ENCODE measurements around the gene IL1R2. TPM values are rescaled to one million over a fixed set of nuclear protein-coding genes. Genes with fewer than 3 reads are reported as not detected.

IL1R2 gene
- total and polyA plus RNA-seq, 2 of the 13 experiments (the other 11 are each of a cell fraction or from before 2014, with no cell fraction given), result 3.6 to 7.3 TPM

GRCh38 chr2:102060792-102061191 lies 69.0 kb downstream of the IL1R2 start:
- no peak overlapping the region for H2AFZ ChIP-seq (ENCODE audit: low read length)
- CTCF ChIA-PET (ENCODE audit: low intra/inter-chr PET ratio, low total read pairs), result no interaction called here
- 84% methylated on average over 4 of the region's 4 CpGs for WGBS (ENCODE audit: low lambda C conversion rate)

More at GRCh38 chr2:102060792-102061191, 69.0 kb downstream of the IL1R2 start:
- Histone ChIP-seq H3K9ac (ENCODE audit: insufficient read depth, low read depth, low read length) (no peak overlapping the region), H3K9me3 (ENCODE audit: low read length) (peaks cover 13% of the 10 kb centered on the region), H3K27me3 (ENCODE audit: control insufficient read depth in 1 of 2, insufficient read depth in 2 of 2, low read length in 2 of 2) (no peaks in the 10 kb centered on the region), H4K20me1 (ENCODE audit: insufficient read depth, low read length) (no peaks in the 10 kb centered on the region), H3K79me2 (ENCODE audit: insufficient read depth, low read length) (no peaks in the 10 kb centered on the region), H3K4me2 (ENCODE audit: low read depth, low read length) (no peak overlapping the region), H3K4me3 (replicated peaks in 1 of 3; ENCODE audit: insufficient read depth in 1 of 3, low read depth in 2 of 3, low read length in 3 of 3) (no peak overlapping the region), H3K27ac (ENCODE audit: extremely low read length, insufficient read depth, low read length) (no peak overlapping the region), H3K36me3 (replicated peaks in 1 of 2; ENCODE audit: control insufficient read depth in 1 of 2, insufficient read depth in 2 of 2, low read length in 2 of 2) (no peaks in the 10 kb centered on the region), H3K4me1 (ENCODE audit: insufficient read depth, low read length) (peaks cover 97% of the 10 kb centered on the region)
- 0 out of 2 replicates have a peak, but pooled peaks have one; percentile 17 for TF ChIP-seq UBTF (CRISPR knock-in tag; IDR thresholded peaks at IDR 0.05)
- no peak for TF ChIP-seq ZNF331 (CRISPR knock-in tag; IDR thresholded peaks at IDR 0.05)
- TF ChIP-seq E2F2 (CRISPR knock-in tag; IDR thresholded peaks at IDR 0.05; ENCODE audit: borderline replicate concordance), result 0 out of 2 replicates have a peak, but pooled peaks have one; percentile 30
- no peak for FAIRE-seq
- in situ Hi-C loops (cut with HindIII; ENCODE audit: extremely low pct_ligation_motif_present, low pct_unique_long_range_greater_than_20kb) (no loop called here), intact Hi-C loops (cut with micrococcal nuclease; ENCODE audit: unreplicated experiment) (no loop called here)
- no peak for ATAC-seq
- POLR2A ChIA-PET, result no interaction called here
- BruUV-seq (replicated peaks), result no TSS peak
- DNase-seq (ENCODE audit: low spot score), result no peak
